ENCODE measurements around the gene TFAP2C. TPM values are rescaled to one million over a fixed set of nuclear protein-coding genes. Genes with fewer than 3 reads are reported as not detected.
"Not testable (repeated sequence)": the region's sequence is repeated elsewhere in the genome, so short reads cannot be mapped to it uniquely, and the experiment has no call there.

TFAP2C gene
- total RNA-seq, 5 donors from 2014 or later (not counting 1 experiment from before 2014, with no cell fraction given) = 0.16 TPM; not detected in 3

- no peak for DNase-seq
- WGBS (ENCODE audit: insufficient coverage) = 67% methylated on average over 1 of the region's 3 CpGs
- Mint-ChIP-seq H3K9me3 (no peaks in the 10 kb centered on the region), H3K27me3 (no peaks in the 10 kb centered on the region), H3K27ac (no peak overlapping the region), H3K4me1 (no peaks in the 10 kb centered on the region), H3K36me3 (no peaks in the 10 kb centered on the region), H3K4me3 (no peak overlapping the region)
- Histone ChIP-seq H3K9me3 (no peaks in the 10 kb centered on the region), H3K36me3 (ENCODE audit: control insufficient read depth in 2 of 2, extremely low read depth in 1 of 2, insufficient read depth in 1 of 2, low read length in 1 of 2) (no peaks in the 10 kb centered on the region), H3K4me1 (ENCODE audit: control insufficient read depth in 1 of 2, extremely low read depth in 1 of 2, insufficient read depth in 2 of 2, low read length in 2 of 2) (no peaks in the 10 kb centered on the region), H3K4me3 (ENCODE audit: control insufficient read depth in 1 of 2, extremely low read depth in 1 of 2, low read length in 1 of 2) (no peak overlapping the region), H3K27me3 (replicated peaks in 1 of 2; ENCODE audit: control insufficient read depth in 2 of 2, extremely low read depth in 1 of 2, insufficient read depth in 2 of 2, low read length in 1 of 2) (peaks cover 0 to 3% of the 10 kb centered on the region in 2 experiments), H3K27ac (ENCODE audit: low read length) (no peak overlapping the region)
- POLR2A ChIA-PET = no interaction called here
- CTCF ChIA-PET = no interaction called here
- no peak for ATAC-seq (replicated peaks in 1 of 4)
These were observed 19.8 kb upstream of the TFAP2C start for GRCh38 chr20:56609321-56609720.

DNA sequence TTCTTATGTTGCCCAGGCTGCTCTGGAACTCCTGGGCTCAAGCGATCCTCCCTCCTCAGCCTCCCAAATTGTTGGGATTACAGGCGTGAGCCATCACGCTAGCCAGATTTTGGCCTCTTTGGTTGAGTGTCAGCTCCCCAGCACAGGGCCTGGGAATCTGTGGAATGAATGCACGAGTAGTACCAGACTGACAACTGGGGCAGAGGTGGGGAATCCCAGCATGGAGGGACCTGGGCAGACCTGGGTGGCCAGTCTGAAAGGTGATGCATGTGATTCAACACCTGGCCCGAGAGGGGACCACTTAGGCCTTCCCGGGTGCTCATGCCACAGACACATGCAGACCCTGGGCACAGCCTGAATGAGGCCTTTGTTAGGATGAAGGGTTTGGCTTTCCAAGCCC, 19.0 kb upstream of the TFAP2C start:
- Histone ChIP-seq H3K27me3 (replicated peaks in 1 of 2; ENCODE audit: control insufficient read depth in 2 of 2, extremely low read depth in 1 of 2, insufficient read depth in 2 of 2, low read length in 1 of 2) (peaks cover 0 to 3% of the 10 kb centered on the region in 2 experiments), H3K27ac (ENCODE audit: low read length) (no peak overlapping the region), H3K4me1 (ENCODE audit: control insufficient read depth in 1 of 2, extremely low read depth in 1 of 2, insufficient read depth in 2 of 2, low read length in 2 of 2) (no peaks in the 10 kb centered on the region), H3K4me3 (ENCODE audit: control insufficient read depth in 1 of 2, extremely low read depth in 1 of 2, low read length in 1 of 2) (no peak overlapping the region), H3K9me3 (no peaks in the 10 kb centered on the region), H3K36me3 (ENCODE audit: control insufficient read depth in 2 of 2, extremely low read depth in 1 of 2, insufficient read depth in 1 of 2, low read length in 1 of 2) (no peaks in the 10 kb centered on the region)
- WGBS (ENCODE audit: insufficient coverage) = 83% methylated on average over 3 of the region's 6 CpGs
- Mint-ChIP-seq H3K4me1 (no peaks in the 10 kb centered on the region), H3K27me3 (no peaks in the 10 kb centered on the region), H3K4me3 (no peak overlapping the region), H3K9me3 (no peaks in the 10 kb centered on the region), H3K27ac (no peak overlapping the region), H3K36me3 (no peaks in the 10 kb centered on the region)
- ChIA-PET POLR2A (no interaction called here), CTCF (no interaction called here)
- no peak for ATAC-seq (replicated peaks in 1 of 4)
- DNase-seq = no peak

DNA sequence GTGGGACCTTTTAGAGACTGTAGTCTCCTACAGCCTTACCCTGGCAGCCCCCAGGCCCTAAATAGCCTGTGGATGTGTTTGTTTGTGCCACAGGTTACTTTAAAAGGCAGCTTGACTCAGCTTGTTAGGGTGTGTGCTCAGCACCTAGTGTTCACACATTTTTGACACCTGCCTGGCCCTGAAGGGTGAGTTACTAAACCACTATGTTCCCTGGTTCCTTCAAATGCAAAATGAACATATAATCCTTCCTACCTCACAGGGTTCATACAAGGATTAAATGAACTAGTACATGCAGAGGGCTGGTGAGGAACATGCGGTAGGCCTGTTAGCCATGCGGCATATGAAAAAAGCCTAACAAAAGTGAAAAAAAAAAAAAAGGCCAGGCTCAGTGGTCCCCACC, 14.9 kb upstream of the TFAP2C start:
- no peak for ATAC-seq (replicated peaks in 1 of 4)
- Histone ChIP-seq H3K4me3 (ENCODE audit: control insufficient read depth in 1 of 2, extremely low read depth in 1 of 2, low read length in 1 of 2) (no peak overlapping the region), H3K9me3 (no peaks in the 10 kb centered on the region), H3K27me3 (replicated peaks in 1 of 2; ENCODE audit: control insufficient read depth in 2 of 2, extremely low read depth in 1 of 2, insufficient read depth in 2 of 2, low read length in 1 of 2) (peaks cover 0 to 6% of the 10 kb centered on the region in 2 experiments), H3K4me1 (ENCODE audit: control insufficient read depth in 1 of 2, extremely low read depth in 1 of 2, insufficient read depth in 2 of 2, low read length in 2 of 2) (no peaks in the 10 kb centered on the region), H3K27ac (ENCODE audit: low read length) (no peak overlapping the region), H3K36me3 (ENCODE audit: control insufficient read depth in 2 of 2, extremely low read depth in 1 of 2, insufficient read depth in 1 of 2, low read length in 1 of 2) (no peaks in the 10 kb centered on the region)
- peaks cover 0 to 8% of the 10 kb centered on the region in 2 donors for H3K27me3 Mint-ChIP-seq
- WGBS (ENCODE audit: insufficient coverage) = 100% methylated on average over 2 of the region's 2 CpGs
- H3K36me3 Mint-ChIP-seq = no peaks in the 10 kb centered on the region
- POLR2A ChIA-PET = no interaction called here
- H3K4me3 Mint-ChIP-seq = no peak overlapping the region
- H3K9me3 Mint-ChIP-seq = no peaks in the 10 kb centered on the region
- CTCF ChIA-PET = no interaction called here
- DNase-seq = no peak
- no peak overlapping the region for H3K27ac Mint-ChIP-seq
- no peaks in the 10 kb centered on the region for H3K4me1 Mint-ChIP-seq

GRCh38 chr20:56616716-56617115, 12.4 kb upstream of the TFAP2C start:
- H3K9me3 ChIP-seq = no peaks in the 10 kb centered on the region
- H3K36me3 ChIP-seq (ENCODE audit: control insufficient read depth in 2 of 2, extremely low read depth in 1 of 2, insufficient read depth in 1 of 2, low read length in 1 of 2) = no peaks in the 10 kb centered on the region
- Mint-ChIP-seq H3K9me3 (no peaks in the 10 kb centered on the region), H3K27ac (no peak overlapping the region), H3K4me3 (no peak overlapping the region), H3K36me3 (no peaks in the 10 kb centered on the region), H3K4me1 (no peaks in the 10 kb centered on the region), H3K27me3 (peaks cover 4 to 9% of the 10 kb centered on the region in 2 donors)
- ChIA-PET CTCF (no interaction called here), POLR2A (no interaction called here)
- DNase-seq (no peak), ATAC-seq (replicated peaks in 1 of 4) (no peak)
- peaks cover 0 to 4% of the 10 kb centered on the region in 2 experiments for H3K27me3 ChIP-seq (replicated peaks in 1 of 2; ENCODE audit: control insufficient read depth in 2 of 2, extremely low read depth in 1 of 2, insufficient read depth in 2 of 2, low read length in 1 of 2)
- WGBS (ENCODE audit: insufficient coverage) = 51% methylated on average over 6 of the region's 6 CpGs
- no peak overlapping the region for H3K27ac ChIP-seq (ENCODE audit: low read length)
- no peak overlapping the region for H3K4me3 ChIP-seq (ENCODE audit: control insufficient read depth in 1 of 2, extremely low read depth in 1 of 2, low read length in 1 of 2)
- no peaks in the 10 kb centered on the region for H3K4me1 ChIP-seq (ENCODE audit: control insufficient read depth in 1 of 2, extremely low read depth in 1 of 2, insufficient read depth in 2 of 2, low read length in 2 of 2)

- Histone ChIP-seq H3K36me3 (ENCODE audit: control insufficient read depth in 2 of 2, extremely low read depth in 1 of 2, insufficient read depth in 1 of 2, low read length in 1 of 2) (no peaks in the 10 kb centered on the region), H3K27me3 (replicated peaks in 1 of 2; ENCODE audit: control insufficient read depth in 2 of 2, extremely low read depth in 1 of 2, insufficient read depth in 2 of 2, low read length in 1 of 2) (peaks cover 0 to 4% of the 10 kb centered on the region in 2 experiments), H3K9me3 (no peaks in the 10 kb centered on the region), H3K4me1 (ENCODE audit: control insufficient read depth in 1 of 2, extremely low read depth in 1 of 2, insufficient read depth in 2 of 2, low read length in 2 of 2) (no peaks in the 10 kb centered on the region), H3K27ac (ENCODE audit: low read length) (no peak overlapping the region), H3K4me3 (ENCODE audit: control insufficient read depth in 1 of 2, extremely low read depth in 1 of 2, low read length in 1 of 2) (no peak overlapping the region)
- Mint-ChIP-seq H3K27me3 (peaks cover 9 to 11% of the 10 kb centered on the region in 2 donors), H3K4me3 (no peak overlapping the region), H3K36me3 (no peaks in the 10 kb centered on the region), H3K27ac (no peak overlapping the region), H3K4me1 (no peaks in the 10 kb centered on the region), H3K9me3 (no peaks in the 10 kb centered on the region)
- POLR2A ChIA-PET = interaction anchor here in 1 of 2 donors (0.6 kb wide), 1 partner anchor 14 kb away, joined by 6 read pairs; no protein-coding TSS in a partner anchor
- ATAC-seq (replicated peaks in 1 of 4) (no peak), DNase-seq (no peak)
- CTCF ChIA-PET = interaction anchor here in 1 of 2 donors (0.6 kb wide), 1 partner anchor 20 kb away, joined by 3 read pairs; no protein-coding TSS in a partner anchor
- WGBS (ENCODE audit: insufficient coverage) = 40% methylated on average over 1 of the region's 4 CpGs
These were observed 11.6 kb upstream of the TFAP2C start for GRCh38 chr20:56617489-56617888.

GRCh38 chr20:56621730-56622129, 7.4 kb upstream of the TFAP2C start:
- peaks cover 17 to 39% of the 10 kb centered on the region in 2 donors for H3K27me3 Mint-ChIP-seq
- H3K9me3 ChIP-seq = no peaks in the 10 kb centered on the region
- H3K27ac ChIP-seq (ENCODE audit: low read length) = no peak overlapping the region
- POLR2A ChIA-PET = no interaction called here
- no peak overlapping the region for H3K4me3 Mint-ChIP-seq
- CTCF ChIA-PET = no interaction called here
- no peaks in the 10 kb centered on the region for H3K36me3 ChIP-seq (ENCODE audit: control insufficient read depth in 2 of 2, extremely low read depth in 1 of 2, insufficient read depth in 1 of 2, low read length in 1 of 2)
- no peaks in the 10 kb centered on the region for H3K36me3 Mint-ChIP-seq
- no peak overlapping the region for H3K27ac Mint-ChIP-seq
- no peaks in the 10 kb centered on the region for H3K9me3 Mint-ChIP-seq
- peaks cover 5 to 27% of the 10 kb centered on the region in 2 experiments for H3K27me3 ChIP-seq (replicated peaks in 1 of 2; ENCODE audit: control insufficient read depth in 2 of 2, extremely low read depth in 1 of 2, insufficient read depth in 2 of 2, low read length in 1 of 2)
- ATAC-seq (replicated peaks in 1 of 4) (no peak), DNase-seq (no peak)
- H3K4me1 ChIP-seq (ENCODE audit: control insufficient read depth in 1 of 2, extremely low read depth in 1 of 2, insufficient read depth in 2 of 2, low read length in 2 of 2) = peaks cover 0 to 3% of the 10 kb centered on the region in 2 experiments
- H3K4me3 ChIP-seq (ENCODE audit: control insufficient read depth in 1 of 2, extremely low read depth in 1 of 2, low read length in 1 of 2) = no peak overlapping the region
- peaks cover 0 to 2% (median 0%) of the 10 kb centered on the region in 3 donors for H3K4me1 Mint-ChIP-seq
- 65% methylated on average over 2 of the region's 2 CpGs for WGBS (ENCODE audit: insufficient coverage)

DNA sequence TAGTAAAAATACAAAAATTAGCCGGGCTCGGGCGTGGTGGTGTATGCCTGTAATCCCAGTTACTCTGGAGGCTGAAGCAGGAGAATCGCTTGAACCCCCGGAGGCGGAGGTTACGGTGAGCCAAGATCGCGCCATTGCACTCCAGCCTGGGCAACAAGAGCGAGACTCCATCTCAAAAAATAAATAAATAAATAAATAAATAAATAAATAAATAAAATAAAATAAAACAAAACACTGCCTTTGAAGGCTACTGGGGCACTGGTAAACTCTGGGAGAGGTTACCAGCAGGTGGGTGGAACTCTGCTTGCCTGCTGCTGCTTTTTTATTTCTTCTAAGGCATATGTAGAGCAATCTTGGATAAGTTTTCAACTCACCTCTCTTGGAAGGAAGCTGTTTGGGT, 5.2 kb upstream of the TFAP2C start:
- H3K4me3 ChIP-seq (ENCODE audit: control insufficient read depth in 1 of 2, extremely low read depth in 1 of 2, low read length in 1 of 2); POLR2A ChIA-PET; H3K36me3 ChIP-seq (ENCODE audit: control insufficient read depth in 2 of 2, extremely low read depth in 1 of 2, insufficient read depth in 1 of 2, low read length in 1 of 2); H3K4me3 Mint-ChIP-seq; DNase-seq; H3K9me3 Mint-ChIP-seq; ATAC-seq (replicated peaks in 1 of 4); H3K27ac Mint-ChIP-seq; H3K36me3 Mint-ChIP-seq; H3K9me3 ChIP-seq; CTCF ChIA-PET; H3K27ac ChIP-seq (ENCODE audit: low read length): not testable (repeated sequence)
- H3K27me3 Mint-ChIP-seq = peaks cover 20 to 56% of the 10 kb centered on the region in 2 donors
- Histone ChIP-seq H3K27me3 (replicated peaks in 1 of 2; ENCODE audit: control insufficient read depth in 2 of 2, extremely low read depth in 1 of 2, insufficient read depth in 2 of 2, low read length in 1 of 2) (peaks cover 12 to 46% of the 10 kb centered on the region in 2 experiments), H3K4me1 (ENCODE audit: control insufficient read depth in 1 of 2, extremely low read depth in 1 of 2, insufficient read depth in 2 of 2, low read length in 2 of 2) (peaks cover 0 to 14% of the 10 kb centered on the region in 2 experiments)
- peaks cover 6 to 10% (median 9%) of the 10 kb centered on the region in 3 donors for H3K4me1 Mint-ChIP-seq
- no CpG with 5 or more reads among the region's 10 CpGs for WGBS (ENCODE audit: insufficient coverage)

All from T-cell (primary cell).